ENCODE results near the gene ADRB1.

DNA sequence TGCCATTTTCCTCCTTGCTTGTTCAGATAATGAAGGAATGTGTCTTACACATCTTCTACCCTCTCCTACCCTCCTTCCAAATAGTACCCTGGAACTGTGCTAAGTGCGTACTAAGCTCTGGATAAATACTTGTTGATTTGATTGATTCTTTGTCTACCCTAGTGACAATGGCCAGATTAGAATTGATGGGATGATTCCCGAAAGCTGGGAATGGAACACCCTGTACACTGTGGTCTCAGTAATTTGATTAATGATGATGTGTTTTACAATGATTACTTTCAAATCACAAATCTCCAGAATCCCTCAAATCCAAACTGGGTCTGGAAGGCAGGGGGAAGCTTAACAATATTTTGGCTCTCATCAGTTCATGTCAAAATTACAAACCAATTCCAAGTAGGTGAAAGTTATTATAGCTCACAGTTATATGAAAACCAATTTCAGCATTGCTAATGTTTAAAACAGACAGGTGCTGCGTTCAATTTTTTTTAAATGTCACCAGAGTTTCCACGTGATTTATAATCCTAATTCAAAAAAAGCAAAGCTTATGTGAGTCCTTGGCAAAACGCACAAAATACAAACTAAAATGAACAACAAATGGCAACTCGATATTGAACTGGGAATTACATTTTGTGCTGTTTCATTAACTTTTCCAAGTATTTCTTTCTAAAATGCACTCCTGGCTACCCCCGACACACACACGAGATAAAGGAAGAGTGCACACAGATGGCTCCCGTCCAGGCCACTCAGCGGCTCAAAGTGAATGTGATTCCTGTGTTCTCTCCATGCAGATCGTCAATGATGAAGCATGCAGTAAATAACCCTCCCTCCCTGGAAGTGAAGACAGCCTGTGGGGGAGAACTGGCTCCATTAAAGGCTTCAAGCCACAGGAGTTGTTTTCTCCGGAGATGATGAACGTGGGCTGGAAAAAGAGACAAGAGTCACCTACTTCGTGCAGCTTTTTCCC is 21.7 kb upstream of the ADRB1 start:
- TF ChIP-seq, protein P1, sequence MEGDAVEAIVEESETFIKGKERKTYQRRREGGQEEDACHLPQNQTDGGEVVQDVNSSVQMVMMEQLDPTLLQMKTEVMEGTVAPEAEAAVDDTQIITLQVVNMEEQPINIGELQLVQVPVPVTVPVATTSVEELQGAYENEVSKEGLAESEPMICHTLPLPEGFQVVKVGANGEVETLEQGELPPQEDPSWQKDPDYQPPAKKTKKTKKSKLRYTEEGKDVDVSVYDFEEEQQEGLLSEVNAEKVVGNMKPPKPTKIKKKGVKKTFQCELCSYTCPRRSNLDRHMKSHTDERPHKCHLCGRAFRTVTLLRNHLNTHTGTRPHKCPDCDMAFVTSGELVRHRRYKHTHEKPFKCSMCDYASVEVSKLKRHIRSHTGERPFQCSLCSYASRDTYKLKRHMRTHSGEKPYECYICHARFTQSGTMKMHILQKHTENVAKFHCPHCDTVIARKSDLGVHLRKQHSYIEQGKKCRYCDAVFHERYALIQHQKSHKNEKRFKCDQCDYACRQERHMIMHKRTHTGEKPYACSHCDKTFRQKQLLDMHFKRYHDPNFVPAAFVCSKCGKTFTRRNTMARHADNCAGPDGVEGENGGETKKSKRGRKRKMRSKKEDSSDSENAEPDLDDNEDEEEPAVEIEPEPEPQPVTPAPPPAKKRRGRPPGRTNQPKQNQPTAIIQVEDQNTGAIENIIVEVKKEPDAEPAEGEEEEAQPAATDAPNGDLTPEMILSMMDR (CRISPR knock-in tag; IDR thresholded peaks at IDR 0.05): no peak
- TF ChIP-seq ZNF333 (CRISPR knock-in tag; IDR thresholded peaks at IDR 0.05; ENCODE audit: borderline replicate concordance) (no peak), POLR2A (IDR thresholded peaks at IDR 0.05; ENCODE audit: insufficient read depth in 1 of 2, low read depth in 2 of 2, low read length in 2 of 2) (no peak), CREB1 (IDR thresholded peaks at IDR 0.05) (no peak), CREB1 (CRISPR knock-in tag; IDR thresholded peaks at IDR 0.05) (no peak), ZSCAN22 (CRISPR knock-in tag; IDR thresholded peaks at IDR 0.05) (no peak)

Data from HepG2 (cell line).